Activated CD4-positive, alpha-beta T cell treated with anti-CD3 and anti-CD28 coated beads for 24 hours (primary cell): ENCODE data around the gene GUCY1A2.

Experiments
- DNase-seq, 2 donors: peaks; one replicate each; pipeline ENCODE4 v3.0.0-alpha.2; 2020; ENCODE audit warnings: low read depth in 2 of 2

The GUCY1A2 gene

DNA sequence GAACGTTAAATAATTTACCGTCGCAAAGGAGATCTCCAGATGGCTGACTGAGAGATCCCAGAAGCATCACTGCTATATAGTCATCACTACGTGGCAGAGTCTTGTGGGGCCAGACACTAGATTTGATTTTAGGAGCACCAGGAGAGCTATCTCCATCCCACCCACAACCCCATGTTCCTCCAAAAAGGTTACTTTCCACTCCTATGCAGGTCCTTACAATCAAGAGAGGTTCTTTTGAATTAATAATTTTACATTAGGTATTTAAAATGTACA, 19.4 kb downstream of the GUCY1A2 start:
- no peak for DNase-seq

GRCh38 chr11:106998116-106998915, 20.0 kb downstream of the GUCY1A2 start:
- no peak for DNase-seq

DNA sequence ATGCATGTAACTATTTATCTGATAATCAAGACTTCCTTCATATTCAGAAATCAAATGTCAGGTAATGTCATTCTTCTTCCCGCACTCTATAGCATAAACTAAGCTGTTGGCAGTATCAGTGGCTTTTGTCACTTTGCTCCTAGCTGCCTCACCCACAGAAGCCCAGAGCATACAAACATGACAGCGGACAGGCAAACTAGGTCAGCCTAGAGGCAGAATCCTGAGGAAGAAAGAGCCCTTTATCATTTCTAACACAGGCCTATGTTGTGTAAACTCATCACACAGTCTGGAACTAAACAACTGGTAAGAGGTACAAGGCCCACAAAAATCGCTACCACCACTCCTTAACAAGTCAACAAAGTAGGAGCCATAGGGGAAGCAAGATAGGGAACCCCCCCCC, 21.0 kb downstream of the GUCY1A2 start:
- no peak for DNase-seq

DNA sequence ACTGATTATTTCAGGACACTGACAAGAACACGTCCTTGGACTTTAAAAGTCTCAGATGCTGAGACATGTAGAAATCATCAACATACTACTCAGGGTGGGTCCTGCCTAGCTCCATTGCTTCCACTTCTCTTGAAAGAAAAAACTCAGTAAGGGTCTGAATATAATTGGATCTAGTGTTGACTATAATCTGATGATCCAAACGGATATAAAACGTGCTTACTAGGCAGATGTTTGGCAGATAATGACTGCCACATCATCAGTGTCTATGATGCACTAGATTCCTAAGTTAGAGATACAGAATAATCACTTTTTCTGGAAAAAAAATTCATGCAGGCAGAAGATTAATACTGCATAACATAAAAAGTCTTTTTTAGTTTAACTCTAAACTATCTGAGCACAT, 21.6 kb downstream of the GUCY1A2 start:
- no peak for DNase-seq

GRCh38 chr11:106990331-106990730, 27.9 kb downstream of the GUCY1A2 start:
- DNase-seq = no peak

- DNase-seq = no peak
These were observed 29.2 kb downstream of the GUCY1A2 start for GRCh38 chr11:106989078-106989455.

DNA sequence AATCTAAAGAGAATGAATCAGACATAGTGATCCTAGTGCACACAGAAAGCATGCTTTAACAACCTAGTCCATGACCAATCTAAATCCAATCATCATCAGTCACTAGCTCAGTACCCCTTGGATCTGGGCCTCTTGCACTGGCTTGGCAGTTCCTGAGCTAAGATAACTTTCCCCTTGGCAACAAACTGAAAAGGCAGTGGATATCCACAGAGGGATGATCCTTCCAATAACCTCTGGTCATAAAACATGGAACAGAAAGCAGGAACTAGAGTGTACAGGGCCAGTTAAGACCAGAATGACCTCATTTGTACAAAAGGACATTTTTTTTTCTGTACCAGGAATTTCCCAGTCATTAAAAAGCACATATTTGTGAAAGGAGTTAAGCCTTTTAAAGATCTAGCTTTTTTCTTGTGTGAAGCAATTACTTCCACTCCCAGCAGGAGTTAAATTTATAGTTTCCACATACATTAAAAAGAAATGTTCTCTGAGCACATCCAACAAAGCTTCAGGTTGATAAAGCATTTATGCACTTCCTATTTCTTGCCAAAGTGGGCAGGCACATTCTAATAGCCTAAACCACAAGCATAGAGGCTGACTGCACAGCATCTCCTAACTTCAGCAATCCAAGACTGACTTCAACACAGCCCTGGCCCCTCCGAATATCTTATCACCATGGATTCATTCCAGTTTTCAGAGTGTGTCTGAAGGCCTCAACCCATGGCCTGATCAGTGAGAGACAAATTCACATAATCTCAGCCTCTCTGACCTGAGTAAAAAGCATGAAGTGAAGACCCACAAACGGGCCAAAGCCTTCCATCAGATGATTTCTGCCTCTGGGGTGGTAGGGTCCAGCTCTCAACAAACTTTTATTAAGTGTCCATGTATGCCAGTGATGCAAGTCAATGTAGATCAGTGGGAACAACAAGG, 29.9 kb downstream of the GUCY1A2 start:
- no peak for DNase-seq

GRCh38 chr11:106986673-106987072, 31.6 kb downstream of the GUCY1A2 start:
- DNase-seq = no peak

DNA sequence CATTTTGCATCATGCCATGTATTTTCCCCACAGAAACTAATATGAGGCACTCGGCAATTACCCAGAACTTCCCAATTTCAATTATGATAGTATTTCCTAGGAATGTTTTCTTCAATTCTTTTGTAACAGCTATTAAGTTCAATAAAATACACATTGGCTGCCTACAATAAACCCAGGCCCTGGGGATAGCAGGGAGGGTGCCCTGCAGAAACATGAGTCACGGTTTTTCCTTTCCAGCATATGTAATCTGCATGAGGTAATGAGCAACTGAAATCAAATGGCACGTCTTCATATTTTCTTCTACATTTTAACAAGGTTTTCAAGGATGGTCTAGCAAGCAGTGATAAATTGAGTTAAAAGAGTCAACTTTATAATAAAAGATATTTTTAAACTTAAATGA, 32.0 kb downstream of the GUCY1A2 start:
- no peak for DNase-seq

DNA sequence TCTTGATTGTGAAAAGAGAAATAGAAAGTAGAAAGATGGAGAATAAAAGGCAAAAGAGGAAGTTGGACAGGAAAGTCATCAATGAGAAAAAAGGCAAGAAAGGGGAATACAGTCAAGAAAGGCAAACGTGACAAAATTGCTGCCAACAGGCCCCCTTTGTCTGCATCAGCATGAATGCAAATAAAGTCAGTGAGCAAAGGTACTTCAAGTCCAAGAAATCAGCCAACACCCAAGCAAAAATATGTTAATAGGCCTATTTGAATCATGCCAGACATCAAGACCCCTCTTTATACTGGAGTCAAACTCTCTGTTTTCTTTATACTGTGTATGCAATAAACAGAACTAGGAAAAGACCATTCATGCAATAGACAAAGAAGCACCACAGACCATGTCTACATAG, 34.3 kb downstream of the GUCY1A2 start:
- no peak for DNase-seq

DNA sequence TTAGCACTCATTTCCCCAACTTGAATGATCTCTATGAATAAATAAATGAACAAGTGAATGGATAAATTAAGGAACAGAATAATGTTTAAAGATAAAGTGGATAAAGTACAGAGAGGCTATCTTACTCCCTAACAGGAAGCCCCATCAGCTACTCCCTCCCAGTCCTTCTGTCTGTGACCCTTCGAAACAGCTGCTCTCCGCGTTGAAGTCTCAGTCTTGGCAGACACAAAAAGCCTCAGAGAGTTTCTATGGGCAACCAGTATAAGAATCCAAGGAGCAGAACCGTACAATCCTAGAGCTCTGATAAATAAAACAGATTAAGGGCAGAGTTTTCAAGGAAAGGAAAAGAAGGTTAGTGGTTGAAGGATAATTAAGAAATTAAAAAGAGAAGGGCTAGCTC, 35.0 kb downstream of the GUCY1A2 start:
- DNase-seq = no peak

GRCh38 chr11:106974831-106975230, 43.4 kb downstream of the GUCY1A2 start:
- no peak for DNase-seq

- DNase-seq = no peak
These were observed 46.4 kb downstream of the GUCY1A2 start for GRCh38 chr11:106971864-106972263.

- DNase-seq = no peak
These were observed 48.5 kb downstream of the GUCY1A2 start for GRCh38 chr11:106969644-106970355.

- no peak for DNase-seq
These were observed 55.3 kb downstream of the GUCY1A2 start for GRCh38 chr11:106962995-106963394.

- DNase-seq = no peak
These were observed 56.8 kb downstream of the GUCY1A2 start for GRCh38 chr11:106961518-106961917.

GRCh38 chr11:106961048-106961447, 57.2 kb downstream of the GUCY1A2 start:
- DNase-seq = no peak

DNA sequence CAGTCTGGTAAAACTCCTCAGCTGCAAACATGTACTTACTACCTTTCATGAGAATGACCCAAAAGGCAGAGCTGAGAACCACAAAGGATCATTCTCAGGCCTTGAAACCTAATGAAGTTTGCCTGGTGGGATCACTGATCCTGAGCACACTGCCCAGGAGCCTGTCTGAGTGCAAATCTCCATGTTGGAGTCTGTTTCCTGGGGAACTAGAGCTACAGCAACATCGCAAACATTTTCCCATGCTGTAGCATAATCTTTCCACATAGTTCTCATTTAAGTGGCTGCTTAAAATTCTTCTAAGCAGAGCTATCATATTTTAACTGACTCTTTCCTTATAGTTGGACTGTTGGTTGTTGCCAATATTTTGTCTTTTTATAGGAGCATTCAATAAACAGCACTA, 58.5 kb downstream of the GUCY1A2 start:
- no peak for DNase-seq

GRCh38 chr11:106959386-106959785, 58.9 kb downstream of the GUCY1A2 start:
- DNase-seq = no peak

- DNase-seq = no peak
These were observed 59.6 kb downstream of the GUCY1A2 start for GRCh38 chr11:106958517-106959248.

GRCh38 chr11:106957030-106957482, 61.2 kb downstream of the GUCY1A2 start:
- no peak for DNase-seq

DNA sequence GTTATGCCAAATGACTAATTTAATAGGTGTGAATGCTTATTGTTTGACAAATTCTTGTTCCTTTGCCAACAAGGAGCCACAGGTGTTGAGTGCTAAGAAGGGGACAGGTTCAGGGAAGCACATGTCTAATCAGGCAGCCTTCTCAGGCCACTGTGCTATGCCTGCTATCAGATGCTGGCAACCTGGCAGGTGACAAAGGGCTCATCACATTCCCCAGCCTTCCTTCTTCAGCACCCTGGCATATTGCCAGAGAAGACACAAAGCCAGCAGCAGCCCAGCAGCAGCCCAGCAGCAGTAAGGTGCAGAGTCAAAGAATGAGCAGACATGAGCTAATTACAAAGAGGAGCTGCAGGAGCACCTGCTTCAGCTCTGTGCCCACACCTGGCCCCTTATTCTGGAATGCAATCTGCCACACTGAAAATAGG, 68.2 kb downstream of the GUCY1A2 start:
- DNase-seq = no peak
